NCI-H69 (cell line): ENCODE data around the gene SLC2A5.

Source experiments
- DNase-seq: peaks from one replicate; lab custom pipeline; 2025; lab: John Stamatoyannopoulos, UW

SLC2A5 gene

GRCh38 chr1:9061252-9061960 is 8.0 kb downstream of the SLC2A5 start:
- no peak for DNase-seq

GRCh38 chr1:9059891-9060744 is 9.3 kb downstream of the SLC2A5 start:
- no peak for DNase-seq

GRCh38 chr1:9058465-9058864 is 11.0 kb downstream of the SLC2A5 start:
- DNase-seq, result no peak

- no peak for DNase-seq
Observed at GRCh38 chr1:9057851-9058250, 11.6 kb downstream of the SLC2A5 start.

- no peak for DNase-seq
Observed at GRCh38 chr1:9052272-9053049, 17.0 kb downstream of the SLC2A5 start.

GRCh38 chr1:9051379-9051778 is 18.1 kb downstream of the SLC2A5 start:
- no peak for DNase-seq

- no peak for DNase-seq
Observed at GRCh38 chr1:9050803-9051202, 18.6 kb downstream of the SLC2A5 start.

- DNase-seq, result no peak
Observed at GRCh38 chr1:9048551-9048950, 20.9 kb downstream of the SLC2A5 start.

- no peak for DNase-seq
Observed at GRCh38 chr1:9047019-9047418, 22.4 kb downstream of the SLC2A5 start.

- DNase-seq, result no peak
Observed at GRCh38 chr1:9045861-9046510, 23.4 kb downstream of the SLC2A5 start.

- no peak for DNase-seq
Observed at GRCh38 chr1:9044236-9044635, 25.2 kb downstream of the SLC2A5 start.

GRCh38 chr1:9042272-9042671 is 27.2 kb downstream of the SLC2A5 start:
- no peak for DNase-seq

- no peak for DNase-seq
Observed at GRCh38 chr1:9041116-9041779, 28.2 kb downstream of the SLC2A5 start.

- DNase-seq, result no peak
Observed at GRCh38 chr1:9040659-9041030, 28.8 kb downstream of the SLC2A5 start.

GRCh38 chr1:9039761-9040658 is 29.4 kb downstream of the SLC2A5 start:
- no peak for DNase-seq

GRCh38 chr1:9038881-9039760 is 30.3 kb downstream of the SLC2A5 start:
- DNase-seq, result no peak

- DNase-seq, result no peak
Observed at GRCh38 chr1:9038338-9038650, 31.1 kb downstream of the SLC2A5 start.

- DNase-seq, result no peak
Observed at GRCh38 chr1:9037476-9038337, 31.7 kb downstream of the SLC2A5 start.

- DNase-seq, result no peak
Observed at GRCh38 chr1:9035226-9035625, 34.2 kb downstream of the SLC2A5 start.
